ENCODE results near the gene JADE3.

Gene JADE3

GRCh38 chrX:46912098-46912602 is at the start of gene JADE3:
Gene JADE3 (plus strand): TSS chrX:46912421. CDS start chrX:46984895, 72,474 bp downstream.
- DNase-seq = peak; percentile 28

- DNase-seq = no peak
These were observed 49.1 kb upstream of the JADE3 start for GRCh38 chrX:46863072-46863471.

- no peak for DNase-seq
These were observed 47.6 kb upstream of the JADE3 start for GRCh38 chrX:46864606-46865005.

- DNase-seq = no peak
These were observed 46.9 kb upstream of the JADE3 start for GRCh38 chrX:46865281-46865680.

- DNase-seq = no peak
These were observed 45.5 kb upstream of the JADE3 start for GRCh38 chrX:46866726-46867125.

GRCh38 chrX:46873746-46874145 is 38.5 kb upstream of the JADE3 start:
- no peak for DNase-seq

GRCh38 chrX:46876901-46877300 is 35.3 kb upstream of the JADE3 start:
- DNase-seq = no peak

GRCh38 chrX:46882266-46882665 is 30.0 kb upstream of the JADE3 start:
- DNase-seq = no peak

GRCh38 chrX:46884799-46885198 is 27.4 kb upstream of the JADE3 start:
- no peak for DNase-seq

- no peak for DNase-seq
These were observed 14.0 kb upstream of the JADE3 start for GRCh38 chrX:46898207-46898606.

GRCh38 chrX:46903458-46904242 is 8.6 kb upstream of the JADE3 start:
- DNase-seq = peak; percentile 54

- DNase-seq = no peak
These were observed 7.6 kb upstream of the JADE3 start for GRCh38 chrX:46904626-46905025.

GRCh38 chrX:46910415-46910814 is 1.8 kb upstream of the JADE3 start:
- DNase-seq = no peak

- DNase-seq = peak; percentile 23
These were observed 626 bp downstream of the JADE3 start for GRCh38 chrX:46912603-46913491.

GRCh38 chrX:46913667-46914066 is 1.4 kb downstream of the JADE3 start:
- no peak for DNase-seq

- no peak for DNase-seq
These were observed 4.1 kb downstream of the JADE3 start for GRCh38 chrX:46916273-46916672.

- no peak for DNase-seq
These were observed 5.4 kb downstream of the JADE3 start for GRCh38 chrX:46917622-46918021.

- no peak for DNase-seq
These were observed 6.2 kb downstream of the JADE3 start for GRCh38 chrX:46918434-46918833.

GRCh38 chrX:46920235-46920634 is 8.0 kb downstream of the JADE3 start:
- DNase-seq = no peak

GRCh38 chrX:46922611-46923010 is 10.4 kb downstream of the JADE3 start:
- DNase-seq = no peak

- DNase-seq = no peak
These were observed 15.5 kb downstream of the JADE3 start for GRCh38 chrX:46927718-46928117.

- no peak for DNase-seq
These were observed 17.4 kb downstream of the JADE3 start for GRCh38 chrX:46929439-46930261.

- DNase-seq = no peak
These were observed 23.1 kb downstream of the JADE3 start for GRCh38 chrX:46935295-46935694.

Measured in CD4-positive, alpha-beta T cell treated with Interleukin-12 subunit alpha and Interleukin-12 subunit beta, for 1 hour (primary cell).